ENCODE results near the gene KDM4D.

Gene KDM4D

GRCh38 chr11:94973099-94973968 is at the start of gene KDM4D, which contains the start of gene CWC15:
Gene KDM4D, plus strand, starts transcription at chr11:94973709. Its CDS starts 23,664 bp downstream, at chr11:94997373.
Gene CWC15, minus strand, starts transcription at chr11:94973556. Its CDS starts 1,371 bp downstream, at chr11:94972185.
- CTCF ChIA-PET = interaction anchor here (1.0 to 2.3 kb wide), 8 partner anchors 9 to 855 kb away, joined by 3 to 13 read pairs (median 4); partner anchors contain the start of gene SRSF8
- TF ChIP-seq CTCF (IDR thresholded peaks at IDR 0.05; ENCODE audit: control extremely low read depth, extremely low read depth, low read depth, missing control alignments) = no peak
- peak; percentile 96 for DNase-seq (ENCODE audit: extremely low spot score)
- POLR2A ChIA-PET = interaction anchor here (0.6 to 1.0 kb wide), 3 partner anchors 99 to 1231 kb away, joined by 3 to 4 read pairs (median 3); no protein-coding TSS in a partner anchor

GRCh38 chr11:94924171-94924572 is 49.3 kb upstream of the KDM4D start:
- ChIA-PET CTCF (interaction anchor here (1.1 to 1.5 kb wide), 2 partner anchors 14 to 26 kb away, joined by 3 to 5 read pairs; no protein-coding TSS in a partner anchor), POLR2A (no interaction called here)
- DNase-seq (ENCODE audit: extremely low spot score) = no peak
- no peak for TF ChIP-seq CTCF (IDR thresholded peaks at IDR 0.05; ENCODE audit: control extremely low read depth, extremely low read depth, low read depth, missing control alignments)

- DNase-seq (ENCODE audit: extremely low spot score) = no peak
- CTCF ChIA-PET = interaction anchor here (1.5 kb wide), 1 partner anchor 27 kb away, joined by 5 read pairs; no protein-coding TSS in a partner anchor
- no peak for TF ChIP-seq CTCF (IDR thresholded peaks at IDR 0.05; ENCODE audit: control extremely low read depth, extremely low read depth, low read depth, missing control alignments)
- POLR2A ChIA-PET = no interaction called here
Measured at GRCh38 chr11:94924612-94925011, 48.9 kb upstream of the KDM4D start.

- POLR2A ChIA-PET = no interaction called here
- DNase-seq (ENCODE audit: extremely low spot score) = no peak
- CTCF ChIA-PET = interaction anchor here (1.4 to 2.0 kb wide), 2 partner anchors 15 to 28 kb away, joined by 4 to 9 read pairs; no protein-coding TSS in a partner anchor
- no peak for TF ChIP-seq CTCF (IDR thresholded peaks at IDR 0.05; ENCODE audit: control extremely low read depth, extremely low read depth, low read depth, missing control alignments)
Measured at GRCh38 chr11:94925422-94926270, 47.9 kb upstream of the KDM4D start.

GRCh38 chr11:94926271-94926625 is 47.3 kb upstream of the KDM4D start:
- ChIA-PET CTCF (interaction anchor here (1.4 to 2.0 kb wide), 3 partner anchors 13 to 28 kb away, joined by 4 to 9 read pairs (median 5); no protein-coding TSS in a partner anchor), POLR2A (no interaction called here)
- TF ChIP-seq CTCF (IDR thresholded peaks at IDR 0.05; ENCODE audit: control extremely low read depth, extremely low read depth, low read depth, missing control alignments) = no peak
- DNase-seq (ENCODE audit: extremely low spot score) = no peak

- CTCF ChIA-PET = interaction anchor here (0.8 to 2.0 kb wide), 5 partner anchors 13 to 33 kb away, joined by 3 to 9 read pairs (median 4); no protein-coding TSS in a partner anchor
- DNase-seq (ENCODE audit: extremely low spot score) = no peak
Measured at GRCh38 chr11:94926698-94927237, 46.7 kb upstream of the KDM4D start.

More at GRCh38 chr11:94926698-94927237, 46.7 kb upstream of the KDM4D start:
- TF ChIP-seq CTCF (IDR thresholded peaks at IDR 0.05; ENCODE audit: control extremely low read depth, extremely low read depth, low read depth, missing control alignments) = no peak
- POLR2A ChIA-PET = no interaction called here

All from GM10248 (cell line).